ENCODE data around the gene KCNJ18. TPM values are rescaled to one million over a fixed set of nuclear protein-coding genes. Genes with fewer than 3 reads are reported as not detected.
"Not testable (repeated sequence)": the region's sequence is repeated elsewhere in the genome, so short reads cannot be mapped to it uniquely, and the experiment has no call there.

KCNJ18 gene
- polyA plus RNA-seq, 1 donor (not counting 4 experiments of a cell fraction or from before 2014, with no cell fraction given) = not detected

GRCh38 chr17:21715877-21716276 is 23.6 kb downstream of the KCNJ18 start:
- H3K27me3 ChIP-seq (ENCODE audit: control insufficient read depth, extremely low read depth, insufficient read depth, low read length); H3K9ac ChIP-seq (ENCODE audit: control insufficient read depth, extremely low read depth, insufficient read depth, low read length); H3K4me1 ChIP-seq (ENCODE audit: control insufficient read depth, extremely low read depth, insufficient read depth, low read length); H4K20me1 ChIP-seq (ENCODE audit: control insufficient read depth, extremely low read depth, insufficient read depth, low read length); H3K4me2 ChIP-seq (ENCODE audit: control insufficient read depth, extremely low read depth, insufficient read depth, low read depth, low read length); FAIRE-seq; DNase-seq (ENCODE audit: low read depth, low spot score); H3K9me1 ChIP-seq (ENCODE audit: control insufficient read depth, extremely low read depth, insufficient read depth, low read length); H3K27ac ChIP-seq (ENCODE audit: control insufficient read depth, insufficient read depth, low read length); H2AFZ ChIP-seq (ENCODE audit: control insufficient read depth, low read length); H3K4me3 ChIP-seq (ENCODE audit: control insufficient read depth in 2 of 3, extremely low read depth in 1 of 3, insufficient read depth in 2 of 3, low read depth in 1 of 3, low read length in 3 of 3); H3K9me3 ChIP-seq (ENCODE audit: control insufficient read depth, low read depth, low read length); dilution Hi-C loops (cut with MboI; ENCODE audit: extremely low pct_ligation_motif_present, low sequenced_read_pairs); H3K79me2 ChIP-seq (ENCODE audit: control insufficient read depth, insufficient read depth, low read length); H3K36me3 ChIP-seq (ENCODE audit: control insufficient read depth in 2 of 2, extremely low read depth in 1 of 2, insufficient read depth in 2 of 2, low read length in 2 of 2): not testable (repeated sequence)

- DNase-seq (ENCODE audit: low read depth, low spot score); H3K36me3 ChIP-seq (ENCODE audit: control insufficient read depth in 2 of 2, extremely low read depth in 1 of 2, insufficient read depth in 2 of 2, low read length in 2 of 2); H3K4me3 ChIP-seq (ENCODE audit: control insufficient read depth in 2 of 3, extremely low read depth in 1 of 3, insufficient read depth in 2 of 3, low read depth in 1 of 3, low read length in 3 of 3); FAIRE-seq; H3K4me1 ChIP-seq (ENCODE audit: control insufficient read depth, extremely low read depth, insufficient read depth, low read length); H4K20me1 ChIP-seq (ENCODE audit: control insufficient read depth, extremely low read depth, insufficient read depth, low read length); H3K9me3 ChIP-seq (ENCODE audit: control insufficient read depth, low read depth, low read length); H2AFZ ChIP-seq (ENCODE audit: control insufficient read depth, low read length); H3K9me1 ChIP-seq (ENCODE audit: control insufficient read depth, extremely low read depth, insufficient read depth, low read length); H3K27ac ChIP-seq (ENCODE audit: control insufficient read depth, insufficient read depth, low read length); H3K4me2 ChIP-seq (ENCODE audit: control insufficient read depth, extremely low read depth, insufficient read depth, low read depth, low read length); H3K79me2 ChIP-seq (ENCODE audit: control insufficient read depth, insufficient read depth, low read length); H3K9ac ChIP-seq (ENCODE audit: control insufficient read depth, extremely low read depth, insufficient read depth, low read length); H3K27me3 ChIP-seq (ENCODE audit: control insufficient read depth, extremely low read depth, insufficient read depth, low read length); dilution Hi-C loops (cut with MboI; ENCODE audit: extremely low pct_ligation_motif_present, low sequenced_read_pairs): not testable (repeated sequence)
These were observed 26.6 kb downstream of the KCNJ18 start for GRCh38 chr17:21718971-21719370.

GRCh38 chr17:21719511-21720226 is 27.3 kb downstream of the KCNJ18 start:
- H3K4me2 ChIP-seq (ENCODE audit: control insufficient read depth, extremely low read depth, insufficient read depth, low read depth, low read length); H3K9ac ChIP-seq (ENCODE audit: control insufficient read depth, extremely low read depth, insufficient read depth, low read length); FAIRE-seq: not testable (repeated sequence)

GRCh38 chr17:21720566-21720965 is 28.2 kb downstream of the KCNJ18 start:
- DNase-seq (ENCODE audit: low read depth, low spot score); H3K9me3 ChIP-seq (ENCODE audit: control insufficient read depth, low read depth, low read length); H2AFZ ChIP-seq (ENCODE audit: control insufficient read depth, low read length); H3K4me3 ChIP-seq (ENCODE audit: control insufficient read depth in 2 of 3, extremely low read depth in 1 of 3, insufficient read depth in 2 of 3, low read depth in 1 of 3, low read length in 3 of 3); H3K9me1 ChIP-seq (ENCODE audit: control insufficient read depth, extremely low read depth, insufficient read depth, low read length); H3K27me3 ChIP-seq (ENCODE audit: control insufficient read depth, extremely low read depth, insufficient read depth, low read length); H4K20me1 ChIP-seq (ENCODE audit: control insufficient read depth, extremely low read depth, insufficient read depth, low read length); H3K9ac ChIP-seq (ENCODE audit: control insufficient read depth, extremely low read depth, insufficient read depth, low read length); H3K27ac ChIP-seq (ENCODE audit: control insufficient read depth, insufficient read depth, low read length); H3K79me2 ChIP-seq (ENCODE audit: control insufficient read depth, insufficient read depth, low read length); H3K4me1 ChIP-seq (ENCODE audit: control insufficient read depth, extremely low read depth, insufficient read depth, low read length); FAIRE-seq; H3K4me2 ChIP-seq (ENCODE audit: control insufficient read depth, extremely low read depth, insufficient read depth, low read depth, low read length); dilution Hi-C loops (cut with MboI; ENCODE audit: extremely low pct_ligation_motif_present, low sequenced_read_pairs); H3K36me3 ChIP-seq (ENCODE audit: control insufficient read depth in 2 of 2, extremely low read depth in 1 of 2, insufficient read depth in 2 of 2, low read length in 2 of 2): not testable (repeated sequence)

More at GRCh38 chr17:21719511-21720226, 27.3 kb downstream of the KCNJ18 start:
- H3K9me3 ChIP-seq (ENCODE audit: control insufficient read depth, low read depth, low read length); H4K20me1 ChIP-seq (ENCODE audit: control insufficient read depth, extremely low read depth, insufficient read depth, low read length); dilution Hi-C loops (cut with MboI; ENCODE audit: extremely low pct_ligation_motif_present, low sequenced_read_pairs); H3K9me1 ChIP-seq (ENCODE audit: control insufficient read depth, extremely low read depth, insufficient read depth, low read length); DNase-seq (ENCODE audit: low read depth, low spot score); H3K4me1 ChIP-seq (ENCODE audit: control insufficient read depth, extremely low read depth, insufficient read depth, low read length); H2AFZ ChIP-seq (ENCODE audit: control insufficient read depth, low read length); H3K27ac ChIP-seq (ENCODE audit: control insufficient read depth, insufficient read depth, low read length); H3K79me2 ChIP-seq (ENCODE audit: control insufficient read depth, insufficient read depth, low read length); H3K27me3 ChIP-seq (ENCODE audit: control insufficient read depth, extremely low read depth, insufficient read depth, low read length); H3K4me3 ChIP-seq (ENCODE audit: control insufficient read depth in 2 of 3, extremely low read depth in 1 of 3, insufficient read depth in 2 of 3, low read depth in 1 of 3, low read length in 3 of 3); H3K36me3 ChIP-seq (ENCODE audit: control insufficient read depth in 2 of 2, extremely low read depth in 1 of 2, insufficient read depth in 2 of 2, low read length in 2 of 2): not testable (repeated sequence)

- FAIRE-seq; H3K4me2 ChIP-seq (ENCODE audit: control insufficient read depth, extremely low read depth, insufficient read depth, low read depth, low read length); H3K9me3 ChIP-seq (ENCODE audit: control insufficient read depth, low read depth, low read length); H3K27me3 ChIP-seq (ENCODE audit: control insufficient read depth, extremely low read depth, insufficient read depth, low read length); H3K9ac ChIP-seq (ENCODE audit: control insufficient read depth, extremely low read depth, insufficient read depth, low read length); H3K36me3 ChIP-seq (ENCODE audit: control insufficient read depth in 2 of 2, extremely low read depth in 1 of 2, insufficient read depth in 2 of 2, low read length in 2 of 2); H3K4me1 ChIP-seq (ENCODE audit: control insufficient read depth, extremely low read depth, insufficient read depth, low read length); H2AFZ ChIP-seq (ENCODE audit: control insufficient read depth, low read length); dilution Hi-C loops (cut with MboI; ENCODE audit: extremely low pct_ligation_motif_present, low sequenced_read_pairs); H3K79me2 ChIP-seq (ENCODE audit: control insufficient read depth, insufficient read depth, low read length); DNase-seq (ENCODE audit: low read depth, low spot score); H3K27ac ChIP-seq (ENCODE audit: control insufficient read depth, insufficient read depth, low read length); H3K4me3 ChIP-seq (ENCODE audit: control insufficient read depth in 2 of 3, extremely low read depth in 1 of 3, insufficient read depth in 2 of 3, low read depth in 1 of 3, low read length in 3 of 3); H3K9me1 ChIP-seq (ENCODE audit: control insufficient read depth, extremely low read depth, insufficient read depth, low read length); H4K20me1 ChIP-seq (ENCODE audit: control insufficient read depth, extremely low read depth, insufficient read depth, low read length): not testable (repeated sequence)
These were observed 29.9 kb downstream of the KCNJ18 start for GRCh38 chr17:21722268-21722667.

All from keratinocyte (primary cell).